Measurements from ENCODE around the gene GSE1.

DNA sequence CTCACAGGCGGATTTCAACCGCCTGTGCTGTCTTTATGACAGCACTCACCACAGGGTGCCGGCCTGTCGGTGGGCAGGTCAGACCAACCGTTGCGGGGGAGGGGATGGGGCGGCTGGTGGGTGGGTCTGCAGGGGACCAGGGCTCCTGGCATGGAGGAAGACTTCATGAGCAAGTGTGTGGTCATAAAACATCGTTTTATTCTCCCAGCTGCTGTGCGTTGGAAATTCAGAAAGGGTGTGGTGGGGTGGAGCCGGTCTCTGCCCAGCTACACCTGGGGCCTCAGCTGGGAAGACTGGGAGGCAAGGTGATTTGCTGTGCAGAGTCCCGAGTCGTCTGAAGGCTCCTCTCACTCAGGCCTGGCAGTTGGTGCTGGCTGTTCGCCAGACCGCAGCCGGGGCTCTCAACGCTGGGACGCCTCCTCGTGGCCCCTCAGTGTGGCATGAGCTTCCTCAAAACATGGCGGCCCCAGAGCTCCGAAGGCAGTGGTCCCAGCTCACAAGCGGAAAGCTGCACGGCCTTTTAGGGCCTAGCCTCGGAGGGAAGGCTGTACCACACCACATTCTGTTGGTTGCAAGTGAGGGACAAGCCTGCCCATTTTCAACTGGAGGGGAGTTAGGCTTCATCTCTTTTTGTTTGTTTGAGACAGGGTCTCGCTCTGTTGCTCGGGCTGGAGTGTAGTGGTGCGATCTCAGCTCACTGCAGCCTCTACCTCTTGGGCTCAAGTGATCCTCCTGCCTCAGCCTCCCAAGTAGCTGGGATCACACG, 45.8 kb upstream of the GSE1 start:
- TF ChIP-seq, protein P1, sequence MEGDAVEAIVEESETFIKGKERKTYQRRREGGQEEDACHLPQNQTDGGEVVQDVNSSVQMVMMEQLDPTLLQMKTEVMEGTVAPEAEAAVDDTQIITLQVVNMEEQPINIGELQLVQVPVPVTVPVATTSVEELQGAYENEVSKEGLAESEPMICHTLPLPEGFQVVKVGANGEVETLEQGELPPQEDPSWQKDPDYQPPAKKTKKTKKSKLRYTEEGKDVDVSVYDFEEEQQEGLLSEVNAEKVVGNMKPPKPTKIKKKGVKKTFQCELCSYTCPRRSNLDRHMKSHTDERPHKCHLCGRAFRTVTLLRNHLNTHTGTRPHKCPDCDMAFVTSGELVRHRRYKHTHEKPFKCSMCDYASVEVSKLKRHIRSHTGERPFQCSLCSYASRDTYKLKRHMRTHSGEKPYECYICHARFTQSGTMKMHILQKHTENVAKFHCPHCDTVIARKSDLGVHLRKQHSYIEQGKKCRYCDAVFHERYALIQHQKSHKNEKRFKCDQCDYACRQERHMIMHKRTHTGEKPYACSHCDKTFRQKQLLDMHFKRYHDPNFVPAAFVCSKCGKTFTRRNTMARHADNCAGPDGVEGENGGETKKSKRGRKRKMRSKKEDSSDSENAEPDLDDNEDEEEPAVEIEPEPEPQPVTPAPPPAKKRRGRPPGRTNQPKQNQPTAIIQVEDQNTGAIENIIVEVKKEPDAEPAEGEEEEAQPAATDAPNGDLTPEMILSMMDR (IDR thresholded peaks at IDR 0.05 in 2 of 3, conservative IDR thresholded peaks at IDR 0.05 in 1 of 3; ENCODE audit: borderline replicate concordance in 1 of 3, insufficient read depth in 1 of 3, low read depth in 2 of 3, low read length in 2 of 3): no peak
- TF ChIP-seq, protein P2, sequence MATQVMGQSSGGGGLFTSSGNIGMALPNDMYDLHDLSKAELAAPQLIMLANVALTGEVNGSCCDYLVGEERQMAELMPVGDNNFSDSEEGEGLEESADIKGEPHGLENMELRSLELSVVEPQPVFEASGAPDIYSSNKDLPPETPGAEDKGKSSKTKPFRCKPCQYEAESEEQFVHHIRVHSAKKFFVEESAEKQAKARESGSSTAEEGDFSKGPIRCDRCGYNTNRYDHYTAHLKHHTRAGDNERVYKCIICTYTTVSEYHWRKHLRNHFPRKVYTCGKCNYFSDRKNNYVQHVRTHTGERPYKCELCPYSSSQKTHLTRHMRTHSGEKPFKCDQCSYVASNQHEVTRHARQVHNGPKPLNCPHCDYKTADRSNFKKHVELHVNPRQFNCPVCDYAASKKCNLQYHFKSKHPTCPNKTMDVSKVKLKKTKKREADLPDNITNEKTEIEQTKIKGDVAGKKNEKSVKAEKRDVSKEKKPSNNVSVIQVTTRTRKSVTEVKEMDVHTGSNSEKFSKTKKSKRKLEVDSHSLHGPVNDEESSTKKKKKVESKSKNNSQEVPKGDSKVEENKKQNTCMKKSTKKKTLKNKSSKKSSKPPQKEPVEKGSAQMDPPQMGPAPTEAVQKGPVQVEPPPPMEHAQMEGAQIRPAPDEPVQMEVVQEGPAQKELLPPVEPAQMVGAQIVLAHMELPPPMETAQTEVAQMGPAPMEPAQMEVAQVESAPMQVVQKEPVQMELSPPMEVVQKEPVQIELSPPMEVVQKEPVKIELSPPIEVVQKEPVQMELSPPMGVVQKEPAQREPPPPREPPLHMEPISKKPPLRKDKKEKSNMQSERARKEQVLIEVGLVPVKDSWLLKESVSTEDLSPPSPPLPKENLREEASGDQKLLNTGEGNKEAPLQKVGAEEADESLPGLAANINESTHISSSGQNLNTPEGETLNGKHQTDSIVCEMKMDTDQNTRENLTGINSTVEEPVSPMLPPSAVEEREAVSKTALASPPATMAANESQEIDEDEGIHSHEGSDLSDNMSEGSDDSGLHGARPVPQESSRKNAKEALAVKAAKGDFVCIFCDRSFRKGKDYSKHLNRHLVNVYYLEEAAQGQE (IDR thresholded peaks at IDR 0.05; ENCODE audit: low read depth): no peak
- TF ChIP-seq ZNF274 (IDR thresholded peaks at IDR 0.05; ENCODE audit: low read depth, low read length): no peak
- TF ChIP-seq POLR2A (IDR thresholded peaks at IDR 0.05; ENCODE audit: borderline replicate concordance, extremely low read depth, insufficient read depth, insufficient read length): no peak
- TF ChIP-seq ELF1 (IDR thresholded peaks at IDR 0.05; ENCODE audit: borderline replicate concordance, low read depth): no peak
- TF ChIP-seq CEBPB (IDR thresholded peaks at IDR 0.05; ENCODE audit: low read depth): no peak
- TF ChIP-seq, protein P3, sequence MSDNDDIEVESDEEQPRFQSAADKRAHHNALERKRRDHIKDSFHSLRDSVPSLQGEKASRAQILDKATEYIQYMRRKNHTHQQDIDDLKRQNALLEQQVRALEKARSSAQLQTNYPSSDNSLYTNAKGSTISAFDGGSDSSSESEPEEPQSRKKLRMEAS (IDR thresholded peaks at IDR 0.05): no peak
- TF ChIP-seq EZH2phosphoT487 (IDR thresholded peaks at IDR 0.05; ENCODE audit: borderline replicate concordance): no peak
- TF ChIP-seq, protein P4, sequence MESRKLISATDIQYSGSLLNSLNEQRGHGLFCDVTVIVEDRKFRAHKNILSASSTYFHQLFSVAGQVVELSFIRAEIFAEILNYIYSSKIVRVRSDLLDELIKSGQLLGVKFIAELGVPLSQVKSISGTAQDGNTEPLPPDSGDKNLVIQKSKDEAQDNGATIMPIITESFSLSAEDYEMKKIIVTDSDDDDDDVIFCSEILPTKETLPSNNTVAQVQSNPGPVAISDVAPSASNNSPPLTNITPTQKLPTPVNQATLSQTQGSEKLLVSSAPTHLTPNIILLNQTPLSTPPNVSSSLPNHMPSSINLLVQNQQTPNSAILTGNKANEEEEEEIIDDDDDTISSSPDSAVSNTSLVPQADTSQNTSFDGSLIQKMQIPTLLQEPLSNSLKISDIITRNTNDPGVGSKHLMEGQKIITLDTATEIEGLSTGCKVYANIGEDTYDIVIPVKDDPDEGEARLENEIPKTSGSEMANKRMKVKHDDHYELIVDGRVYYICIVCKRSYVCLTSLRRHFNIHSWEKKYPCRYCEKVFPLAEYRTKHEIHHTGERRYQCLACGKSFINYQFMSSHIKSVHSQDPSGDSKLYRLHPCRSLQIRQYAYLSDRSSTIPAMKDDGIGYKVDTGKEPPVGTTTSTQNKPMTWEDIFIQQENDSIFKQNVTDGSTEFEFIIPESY (IDR thresholded peaks at IDR 0.05; ENCODE audit: extremely low read depth, insufficient replicate concordance, low read length): no peak
- TF ChIP-seq POLR2AphosphoS5 (IDR thresholded peaks at IDR 0.05; ENCODE audit: low read depth, low read length): no peak
